Activated T-helper 1 cell treated with Interleukin-2 at 50 U/mL for 16 hours (primary cell): Measurements from ENCODE around the gene TDP1.
"Not testable (repeated sequence)": the region's sequence is repeated elsewhere in the genome, so short reads cannot be mapped to it uniquely, and the experiment has no call there.

Experiments used
- DNase-seq: peaks from one replicate; pipeline ENCODE4 v3.0.0-alpha.2; 2020; ENCODE audit warnings: low read depth

TDP1 gene

GRCh38 chr14:90049390-90049789, 93.7 kb downstream of the TDP1 start:
- no peak for DNase-seq

GRCh38 chr14:90050271-90050670, 94.5 kb downstream of the TDP1 start:
- no peak for DNase-seq

- no peak for DNase-seq
Measured at GRCh38 chr14:90053044-90053443, 97.3 kb downstream of the TDP1 start.

- DNase-seq, result no peak
Measured at GRCh38 chr14:90054803-90055202, 99.1 kb downstream of the TDP1 start.

GRCh38 chr14:90056826-90057225, 101.1 kb downstream of the TDP1 start:
- DNase-seq, result no peak

DNA sequence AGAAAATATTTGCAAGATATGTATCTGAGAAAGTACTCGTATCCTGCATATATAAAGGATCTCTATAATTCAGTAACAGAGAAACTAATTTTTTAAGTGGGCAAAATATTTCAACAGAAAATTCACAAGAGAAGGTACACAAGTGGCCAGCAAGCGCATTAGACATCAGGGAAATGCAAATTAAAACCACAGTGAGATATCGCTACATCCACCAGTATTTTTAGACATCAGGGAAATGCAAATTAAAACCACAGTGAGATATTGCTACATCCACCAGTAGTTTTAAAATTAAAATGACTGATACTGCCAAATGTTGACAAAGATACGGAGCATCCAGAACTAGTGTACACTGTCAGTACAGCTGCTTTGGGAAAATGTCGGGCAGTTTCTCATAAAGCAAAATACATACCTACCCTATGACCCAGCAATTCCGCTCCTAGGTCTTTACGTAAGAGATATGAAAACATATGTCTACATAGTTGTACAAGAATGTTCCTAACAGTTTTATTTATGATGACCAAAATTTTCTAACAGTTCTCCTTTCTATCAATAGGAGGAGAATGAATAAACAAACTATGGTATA, 103.2 kb downstream of the TDP1 start:
- no peak for DNase-seq

GRCh38 chr14:90060312-90060964, 104.7 kb downstream of the TDP1 start:
- no peak for DNase-seq

GRCh38 chr14:90060965-90061684, 105.4 kb downstream of the TDP1 start:
- no peak for DNase-seq

DNA sequence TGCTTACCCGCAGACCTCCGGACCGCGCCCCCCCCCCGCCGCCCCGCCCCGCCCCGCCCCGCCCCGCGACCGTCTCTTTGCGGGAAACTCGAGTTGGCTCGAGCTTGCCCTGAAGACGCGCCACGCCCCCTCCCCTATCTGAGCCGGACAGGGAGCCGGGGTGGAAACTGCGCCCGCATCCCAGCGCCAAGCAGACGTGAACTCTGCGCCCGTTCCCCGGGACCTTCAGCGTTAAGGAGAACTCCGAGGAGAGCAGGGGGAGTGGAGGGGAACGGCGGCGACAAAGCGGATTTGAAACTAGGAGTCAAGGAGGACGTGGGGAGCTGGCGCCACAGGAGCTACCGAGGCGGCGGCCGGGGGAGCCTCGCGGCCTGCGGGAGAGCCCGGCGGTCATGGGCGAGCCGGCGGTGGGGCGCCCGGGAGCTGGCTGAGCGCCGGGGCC, 106.0 kb downstream of the TDP1 start, which contains the start of gene KCNK13:
Gene KCNK13 (plus strand): TSS at position 310 of the 442 bp plus-strand sequence. CDS start 212 bp downstream, outside the sequence.
- DNase-seq, result no peak

DNA sequence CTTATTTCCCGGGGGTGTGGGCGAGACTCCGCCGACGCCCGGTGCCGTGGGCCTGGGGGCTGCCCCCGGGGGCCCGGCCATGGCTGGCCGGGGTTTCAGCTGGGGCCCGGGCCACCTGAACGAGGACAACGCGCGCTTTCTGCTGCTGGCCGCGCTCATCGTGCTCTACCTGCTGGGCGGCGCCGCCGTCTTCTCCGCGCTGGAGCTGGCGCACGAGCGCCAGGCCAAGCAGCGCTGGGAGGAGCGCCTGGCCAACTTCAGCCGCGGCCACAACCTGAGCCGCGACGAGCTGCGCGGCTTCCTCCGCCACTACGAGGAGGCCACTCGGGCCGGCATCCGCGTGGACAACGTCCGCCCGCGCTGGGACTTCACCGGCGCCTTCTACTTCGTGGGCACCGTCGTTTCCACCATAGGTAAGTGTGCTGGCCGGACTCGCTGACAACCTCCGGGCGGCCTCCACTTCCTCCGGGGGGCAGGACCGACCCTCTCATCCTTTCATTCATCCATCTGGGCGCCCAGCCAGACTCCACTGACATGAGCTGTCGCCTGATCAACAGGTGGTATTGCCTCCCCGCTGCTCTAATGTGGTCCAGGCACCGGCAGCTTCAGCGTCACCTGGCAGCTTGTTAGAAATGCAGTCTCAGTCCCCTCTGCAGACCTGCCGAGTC, 106.5 kb downstream of the TDP1 start:
- DNase-seq, result no peak

- no peak for DNase-seq
Measured at GRCh38 chr14:90062822-90063539, 107.3 kb downstream of the TDP1 start.

GRCh38 chr14:90072350-90072749, 116.6 kb downstream of the TDP1 start:
- DNase-seq, result no peak

GRCh38 chr14:90079576-90079975, 123.8 kb downstream of the TDP1 start:
- DNase-seq, result no peak

GRCh38 chr14:90087433-90087832, 131.7 kb downstream of the TDP1 start:
- no peak for DNase-seq

DNA sequence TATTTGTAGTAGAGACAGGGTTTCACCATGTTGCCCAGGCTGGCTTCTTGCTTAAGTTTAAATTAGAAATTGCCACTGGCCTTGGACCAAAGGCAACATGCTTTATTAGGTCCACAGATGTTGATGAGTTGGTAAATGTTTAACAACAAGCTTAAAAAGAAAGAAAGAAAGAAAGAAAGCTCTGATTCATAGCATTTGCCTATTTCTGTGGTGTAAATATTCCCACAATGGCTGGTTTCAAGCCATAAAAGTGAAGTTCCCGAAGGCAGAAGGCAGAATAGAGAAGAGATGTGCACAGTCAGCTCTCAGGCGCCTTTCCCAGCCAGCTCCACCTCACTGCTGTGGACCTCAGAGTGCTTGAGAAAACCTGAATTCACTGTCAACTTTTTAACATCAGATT, 132.4 kb downstream of the TDP1 start:
- DNase-seq, result no peak

- DNase-seq, result not testable (repeated sequence)
Measured at GRCh38 chr14:90089486-90089885, 133.8 kb downstream of the TDP1 start.

DNA sequence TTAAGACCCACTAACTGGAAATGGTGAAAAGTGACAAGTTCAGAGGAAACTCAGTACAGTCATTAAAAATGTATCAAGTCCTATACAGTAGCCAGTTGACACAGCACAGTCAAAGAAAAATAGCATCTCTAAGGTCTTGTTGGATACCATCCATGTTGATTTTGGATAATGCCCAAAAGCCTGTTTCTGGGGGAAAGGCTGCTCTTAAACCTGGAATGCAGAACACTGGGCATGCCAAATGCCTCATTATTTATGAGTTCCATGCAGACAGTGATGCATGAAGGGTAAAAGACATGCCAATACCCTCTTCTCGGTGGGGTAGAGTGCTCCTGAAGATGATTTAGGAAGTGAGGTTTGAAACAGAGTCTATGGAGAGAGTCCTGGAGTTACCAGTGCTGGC, 135.7 kb downstream of the TDP1 start:
- no peak for DNase-seq

DNA sequence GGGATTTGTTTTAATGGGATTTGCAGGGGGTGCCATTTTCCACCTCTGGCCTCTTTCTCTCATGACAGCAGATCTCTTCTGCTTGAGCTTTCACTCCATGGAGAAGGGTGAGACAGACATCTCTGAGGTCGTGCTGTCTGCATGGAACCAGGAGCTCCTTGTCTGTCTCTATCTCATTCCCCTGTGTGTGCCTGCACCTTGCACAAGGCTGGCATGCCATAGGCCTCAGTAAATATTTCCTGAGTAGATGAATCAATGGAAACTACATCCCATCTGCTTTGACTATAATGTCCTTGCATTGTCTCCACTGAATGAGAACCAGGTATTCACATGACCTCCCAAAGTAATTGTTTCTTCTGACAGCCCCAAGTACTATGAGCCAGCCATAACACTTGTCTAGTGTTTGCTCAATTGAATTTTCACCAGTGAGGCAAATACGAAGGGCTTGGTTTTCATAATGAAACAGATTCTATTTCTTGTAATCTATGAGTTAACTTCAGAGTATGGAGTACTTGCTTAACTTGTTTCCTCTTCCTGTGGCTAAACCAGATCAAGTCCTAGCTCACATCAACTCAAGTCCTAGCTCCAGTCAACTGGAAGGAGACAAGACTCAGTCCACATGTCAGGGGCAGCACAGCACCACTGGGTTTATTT, 138.3 kb downstream of the TDP1 start:
- DNase-seq, result no peak
